ENCODE data around the gene SLC35A3.

Gene SLC35A3

GRCh38 chr1:99969729-99970621 is at the start of gene SLC35A3:
SLC35A3 (plus strand) TSS chr1:99969996; CDS start chr1:99993555, 23,559 bp downstream.
- peak; percentile 90 for DNase-seq (ENCODE audit: low spot score)
- in situ Hi-C loops (cut with MboI; ENCODE audit: low pct_unique_long_range_greater_than_20kb, low sequenced_read_pairs, unreplicated experiment) = no loop called here
- TF ChIP-seq CTCF (IDR thresholded peaks at IDR 0.05; ENCODE audit: extremely low read depth, insufficient read depth, missing control alignments) = no peak

- DNase-seq (ENCODE audit: low spot score) = no peak
- no peak for TF ChIP-seq CTCF (IDR thresholded peaks at IDR 0.05; ENCODE audit: extremely low read depth, insufficient read depth, missing control alignments)
- in situ Hi-C loops (cut with MboI; ENCODE audit: low pct_unique_long_range_greater_than_20kb, low sequenced_read_pairs, unreplicated experiment) = no loop called here
Measured at GRCh38 chr1:99934801-99935200, 35.0 kb upstream of the SLC35A3 start.

- TF ChIP-seq CTCF (IDR thresholded peaks at IDR 0.05; ENCODE audit: extremely low read depth, insufficient read depth, missing control alignments) = no peak
Measured at GRCh38 chr1:99935534-99935933, 34.3 kb upstream of the SLC35A3 start.

GRCh38 chr1:99936071-99936470 is 33.7 kb upstream of the SLC35A3 start:
- in situ Hi-C loops (cut with MboI; ENCODE audit: low pct_unique_long_range_greater_than_20kb, low sequenced_read_pairs, unreplicated experiment) = no loop called here
- DNase-seq (ENCODE audit: low spot score) = no peak
- no peak for TF ChIP-seq CTCF (IDR thresholded peaks at IDR 0.05; ENCODE audit: extremely low read depth, insufficient read depth, missing control alignments)

More at GRCh38 chr1:99935534-99935933, 34.3 kb upstream of the SLC35A3 start:
- no peak for DNase-seq (ENCODE audit: low spot score)
- in situ Hi-C loops (cut with MboI; ENCODE audit: low pct_unique_long_range_greater_than_20kb, low sequenced_read_pairs, unreplicated experiment) = no loop called here

GRCh38 chr1:99942723-99943122 is 27.1 kb upstream of the SLC35A3 start:
- no peak for DNase-seq (ENCODE audit: low spot score)
- in situ Hi-C loops (cut with MboI; ENCODE audit: low pct_unique_long_range_greater_than_20kb, low sequenced_read_pairs, unreplicated experiment) = no loop called here
- no peak for TF ChIP-seq CTCF (IDR thresholded peaks at IDR 0.05; ENCODE audit: extremely low read depth, insufficient read depth, missing control alignments)

GRCh38 chr1:99943223-99943794 is 26.5 kb upstream of the SLC35A3 start:
- no peak for DNase-seq (ENCODE audit: low spot score)
- in situ Hi-C loops (cut with MboI; ENCODE audit: low pct_unique_long_range_greater_than_20kb, low sequenced_read_pairs, unreplicated experiment) = no loop called here
- no peak for TF ChIP-seq CTCF (IDR thresholded peaks at IDR 0.05; ENCODE audit: extremely low read depth, insufficient read depth, missing control alignments)
